Measurements from ENCODE around the gene GNG7.
"Not testable (repeated sequence)": the region's sequence is repeated elsewhere in the genome, so short reads cannot be mapped to it uniquely, and the experiment has no call there.

The GNG7 gene

GRCh38 chr19:2542341-2543069, 160.0 kb downstream of the GNG7 start:
- no peak for DNase-seq (ENCODE audit: low read depth in 3 of 3, low spot score in 1 of 3)

GRCh38 chr19:2540646-2541454, 161.6 kb downstream of the GNG7 start:
- no peak for DNase-seq (ENCODE audit: low read depth in 3 of 3, low spot score in 1 of 3)

DNA sequence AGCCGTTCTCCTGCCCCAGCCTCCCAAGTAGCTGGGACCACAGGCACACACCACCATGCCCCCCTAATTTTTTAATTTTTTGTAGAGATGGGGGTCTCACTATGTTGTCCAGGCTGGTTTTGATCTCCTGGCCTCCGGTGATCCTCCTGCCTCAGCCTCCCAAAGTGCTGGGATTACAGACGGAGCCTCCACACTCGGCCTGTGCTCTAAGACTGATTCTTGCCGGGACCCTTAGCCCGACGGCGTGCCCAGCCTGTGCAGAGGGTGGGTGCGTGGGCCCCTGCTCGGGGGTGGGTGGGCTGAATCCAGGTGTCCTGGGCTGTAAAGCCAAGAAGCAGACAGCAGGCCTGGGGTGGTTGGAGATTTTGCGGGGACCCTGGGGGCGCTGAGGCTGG, 162.2 kb downstream of the GNG7 start:
- DNase-seq (ENCODE audit: low read depth in 3 of 3, low spot score in 1 of 3), result no peak

DNA sequence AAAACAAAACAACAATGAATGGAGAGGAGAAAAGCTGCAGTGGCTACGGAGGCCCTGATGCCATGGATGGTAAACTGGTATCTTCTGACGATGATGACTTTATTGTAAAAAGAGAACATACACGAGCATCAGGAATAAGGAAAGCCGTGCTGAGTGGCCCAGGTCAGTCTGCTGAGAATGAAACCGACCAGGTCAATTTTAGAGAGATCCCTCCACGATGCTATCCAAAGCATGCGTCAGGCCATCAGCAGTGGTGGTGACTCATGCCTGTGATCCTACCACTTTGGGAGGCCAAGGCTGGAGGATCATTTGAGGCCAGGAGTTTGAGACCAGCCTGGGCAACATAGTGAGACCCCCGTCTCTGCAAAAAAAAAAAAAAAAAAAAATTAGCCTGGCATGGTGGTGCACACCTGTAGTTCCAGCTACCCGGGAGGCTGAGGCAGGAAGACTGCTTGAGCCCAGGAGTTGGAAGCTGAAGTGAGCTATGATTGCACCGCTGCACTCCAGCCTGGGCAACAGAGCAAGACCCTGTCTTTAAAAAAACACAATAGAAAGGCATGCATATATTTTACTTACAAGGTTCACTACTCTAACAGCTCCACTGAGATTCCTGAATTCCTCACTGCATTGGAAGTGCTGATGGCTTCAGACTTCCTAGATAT, 164.3 kb downstream of the GNG7 start:
- DNase-seq (ENCODE audit: low read depth in 3 of 3, low spot score in 1 of 3), result no peak

DNA sequence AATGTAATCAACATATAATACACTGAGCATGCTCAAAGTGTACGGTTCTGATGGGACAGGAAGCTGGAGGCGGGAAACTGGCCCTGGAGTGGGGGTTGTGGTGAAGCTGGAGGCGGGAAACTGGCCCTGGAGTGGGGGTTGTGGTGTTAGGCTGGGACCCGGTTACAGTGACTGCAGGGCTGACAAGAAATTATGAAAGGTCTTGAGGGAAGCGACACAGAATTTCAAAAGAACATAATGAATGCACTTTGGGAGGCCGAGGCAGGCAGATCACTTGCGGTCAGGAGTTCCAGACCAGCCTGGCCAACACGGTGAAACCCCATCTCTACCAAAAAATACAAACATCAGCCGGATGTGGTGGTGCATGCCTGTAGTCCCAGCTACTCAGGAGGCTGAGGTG, 164.9 kb downstream of the GNG7 start:
- DNase-seq (ENCODE audit: low read depth in 3 of 3, low spot score in 1 of 3), result not testable (repeated sequence)

GRCh38 chr19:2536461-2536860, 166.0 kb downstream of the GNG7 start:
- no peak for DNase-seq (ENCODE audit: low read depth in 3 of 3, low spot score in 1 of 3)

GRCh38 chr19:2534423-2535013, 168.0 kb downstream of the GNG7 start:
- DNase-seq (ENCODE audit: low read depth in 3 of 3, low spot score in 1 of 3), result no peak

- no peak for DNase-seq (ENCODE audit: low read depth in 3 of 3, low spot score in 1 of 3)
Observed at GRCh38 chr19:2533686-2534422, 168.6 kb downstream of the GNG7 start.

- DNase-seq (ENCODE audit: low read depth in 3 of 3, low spot score in 1 of 3), result no peak
Observed at GRCh38 chr19:2533072-2533425, 169.4 kb downstream of the GNG7 start.

- DNase-seq (ENCODE audit: low read depth in 3 of 3, low spot score in 1 of 3), result no peak
Observed at GRCh38 chr19:2532252-2533071, 170.0 kb downstream of the GNG7 start.

- DNase-seq (ENCODE audit: low read depth in 3 of 3, low spot score in 1 of 3), result not testable (repeated sequence)
Observed at GRCh38 chr19:2529942-2530341, 172.6 kb downstream of the GNG7 start.

GRCh38 chr19:2529473-2529918, 173.0 kb downstream of the GNG7 start:
- DNase-seq (ENCODE audit: low read depth in 3 of 3, low spot score in 1 of 3), result no peak

DNA sequence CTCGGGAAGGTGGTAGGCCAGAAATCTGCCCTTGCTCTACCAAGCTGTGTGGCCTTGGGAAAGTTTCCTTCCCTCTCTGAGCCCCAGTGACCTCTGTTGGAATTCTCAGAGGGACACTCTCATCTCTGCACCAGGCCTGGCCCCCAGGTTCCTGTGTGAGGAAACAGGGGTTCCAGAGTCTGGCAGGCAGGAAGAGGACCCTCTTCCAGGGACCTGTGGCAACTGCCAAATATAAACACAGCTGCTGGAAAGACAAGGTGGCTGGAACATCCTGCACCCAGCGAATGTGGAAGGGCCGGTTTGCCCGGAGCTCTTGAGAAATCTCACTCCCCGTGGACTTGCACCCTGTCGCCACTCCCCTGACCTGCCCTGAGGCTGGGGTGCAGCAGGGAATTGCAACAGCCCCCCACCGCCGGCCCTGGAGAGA, 173.8 kb downstream of the GNG7 start:
- no peak for DNase-seq (ENCODE audit: low read depth in 3 of 3, low spot score in 1 of 3)

DNA sequence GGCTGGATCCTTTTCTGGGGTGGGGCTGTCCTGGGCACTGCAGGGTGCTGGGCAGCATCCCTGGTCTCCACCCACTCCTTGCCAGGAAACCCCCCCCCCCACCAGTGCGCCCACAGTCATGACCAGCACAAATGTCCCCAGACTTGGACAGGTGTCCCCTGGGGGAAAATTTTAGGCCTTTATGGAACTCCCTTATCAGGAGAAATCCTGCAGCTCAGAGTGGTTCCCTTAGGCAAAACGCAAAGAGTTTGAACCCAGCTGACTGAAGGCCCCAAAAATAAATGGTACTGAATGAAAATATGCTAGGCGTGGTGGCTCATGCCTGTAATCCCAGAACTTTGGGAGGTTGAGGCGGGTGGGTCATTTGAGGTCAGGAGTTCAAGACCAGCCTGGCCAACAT, 174.8 kb downstream of the GNG7 start:
- no peak for DNase-seq (ENCODE audit: low read depth in 3 of 3, low spot score in 1 of 3)

- DNase-seq (ENCODE audit: low read depth in 3 of 3, low spot score in 1 of 3), result no peak
Observed at GRCh38 chr19:2527171-2527570, 175.3 kb downstream of the GNG7 start.

DNA sequence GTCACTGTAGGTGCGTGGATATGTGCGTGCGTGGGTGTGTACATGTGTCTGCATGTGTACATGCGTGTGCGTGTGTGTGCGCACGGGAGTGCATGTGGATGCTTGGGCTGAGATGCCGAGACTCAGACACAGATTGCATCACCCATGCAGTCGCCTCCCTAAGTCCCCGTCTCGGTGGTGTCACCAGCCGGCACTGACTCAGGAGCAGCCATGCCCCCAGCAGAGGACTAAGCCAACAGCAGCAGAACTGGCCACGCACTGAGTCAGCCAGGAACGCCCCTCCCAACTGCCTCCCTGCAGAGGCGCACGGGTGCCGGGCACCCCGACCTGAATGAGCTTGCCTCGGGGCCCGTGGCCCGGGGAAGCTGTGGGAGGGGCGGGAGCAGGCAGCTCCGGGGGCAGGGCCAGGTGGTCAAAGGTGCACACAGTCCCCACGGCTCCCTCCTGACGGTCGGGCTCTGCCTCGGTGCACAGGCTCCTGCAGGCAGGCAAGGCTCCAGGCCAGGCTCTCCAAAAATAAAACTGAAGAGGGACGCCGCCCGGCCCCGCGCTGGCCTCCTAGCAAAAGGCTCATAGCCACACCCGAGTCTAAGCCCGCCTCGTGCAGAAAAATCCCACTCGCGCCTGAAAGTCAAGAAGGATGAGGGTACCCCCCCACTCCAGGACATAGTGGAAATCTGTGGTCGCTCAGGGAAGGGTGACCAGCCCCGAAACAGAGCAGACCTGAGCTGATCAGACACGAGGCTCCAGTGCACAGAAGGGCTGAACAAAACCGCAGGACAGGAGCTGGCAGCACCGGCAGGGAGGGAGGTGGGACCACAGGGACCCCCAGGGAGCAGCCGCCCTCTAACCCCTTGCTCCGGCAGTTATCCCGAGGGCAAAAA, 177.4 kb downstream of the GNG7 start:
- no peak for DNase-seq (ENCODE audit: low read depth in 3 of 3, low spot score in 1 of 3)

- DNase-seq (ENCODE audit: low read depth in 3 of 3, low spot score in 1 of 3), result no peak
Observed at GRCh38 chr19:2524361-2524839, 178.1 kb downstream of the GNG7 start.

DNA sequence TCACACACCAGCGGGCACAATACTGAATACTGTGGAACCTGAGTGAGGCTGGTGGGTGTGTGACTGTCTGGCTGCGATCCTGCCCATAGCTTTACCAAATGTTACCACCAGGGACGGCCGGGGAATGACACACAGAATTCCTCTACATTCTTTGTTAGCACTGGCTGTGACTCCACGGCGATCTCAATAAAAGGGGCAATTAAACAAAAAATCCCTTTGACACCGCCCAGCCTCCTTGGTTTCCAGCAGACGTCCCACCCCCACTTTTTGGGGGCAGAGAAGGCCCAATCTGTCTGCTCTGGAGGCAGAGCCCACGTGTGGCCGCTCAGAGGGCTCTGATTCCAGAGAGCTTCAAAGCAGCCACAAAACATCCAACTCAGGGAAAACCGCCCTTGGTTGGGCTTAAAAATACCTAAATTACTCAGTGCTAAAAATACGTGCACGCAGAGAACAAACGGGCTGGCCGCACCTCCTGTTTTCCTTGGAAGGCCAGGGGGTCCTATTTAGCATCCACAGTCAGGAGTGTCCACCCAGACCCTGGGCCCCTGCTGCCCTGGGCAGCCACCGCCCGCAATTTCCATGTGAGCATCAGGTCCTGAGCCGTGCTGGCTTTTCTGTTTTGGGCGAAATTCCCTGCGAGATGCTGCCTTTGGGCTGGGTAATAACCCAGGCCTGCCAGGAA, 178.7 kb downstream of the GNG7 start:
- no peak for DNase-seq (ENCODE audit: low read depth in 3 of 3, low spot score in 1 of 3)
